Measurements from ENCODE around the gene CYP1B1. TPM values are rescaled to one million over a fixed set of nuclear protein-coding genes. Genes with fewer than 3 reads are reported as not detected.

The CYP1B1 gene
- total RNA-seq, 1 experiment from 2014 or later: 2.6 TPM

DNA sequence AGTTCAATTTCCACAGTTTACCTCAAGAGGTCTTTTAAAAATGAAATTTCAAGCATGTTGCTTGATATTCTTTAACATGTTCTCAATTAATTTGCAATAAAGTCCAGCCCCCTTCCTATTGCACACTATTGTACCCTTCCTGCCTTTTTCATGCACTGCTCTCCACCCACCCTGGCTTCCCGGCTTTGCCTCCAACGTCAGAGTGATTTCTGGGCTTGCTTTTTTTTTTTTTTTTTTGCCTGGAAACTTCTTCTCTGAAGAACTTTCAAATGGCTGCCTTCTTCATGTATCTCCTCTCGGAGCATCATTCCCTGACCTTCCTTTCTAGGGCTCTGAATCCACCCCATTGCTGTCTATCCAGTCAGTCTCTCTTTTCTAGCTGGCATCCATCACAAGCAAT lies 24.4 kb upstream of the CYP1B1 start:
- intact Hi-C loops (cut with micrococcal nuclease): no loop called here
- Histone ChIP-seq H3K79me2 (ENCODE audit: insufficient read depth, low read length) (no peaks in the 10 kb centered on the region), H3K27ac (ENCODE audit: low read depth, low read length) (no peak overlapping the region), H3K4me2 (ENCODE audit: low read length) (no peak overlapping the region), H3K4me1 (ENCODE audit: control insufficient read depth in 1 of 2, insufficient read depth in 2 of 2, low read length in 2 of 2) (no peaks in the 10 kb centered on the region), H3K9ac (ENCODE audit: low read length) (no peak overlapping the region), H3K4me3 (replicated peaks in 1 of 2; ENCODE audit: low read depth in 1 of 2, low read length in 2 of 2) (no peak overlapping the region), H3K36me3 (ENCODE audit: control insufficient read depth in 1 of 2, insufficient read depth in 2 of 2, low read length in 2 of 2) (no peaks in the 10 kb centered on the region), H3K27me3 (ENCODE audit: insufficient read depth, low read length) (no peaks in the 10 kb centered on the region), H2AFZ (ENCODE audit: low read depth, low read length, poor library complexity, severe bottlenecking) (no peak overlapping the region), H4K20me1 (ENCODE audit: insufficient read depth) (no peaks in the 10 kb centered on the region), H3K9me3 (ENCODE audit: control insufficient read depth in 1 of 2, insufficient read depth in 1 of 2, low read depth in 1 of 2, low read length in 2 of 2) (no peaks in the 10 kb centered on the region), H3K9me2 (ENCODE audit: insufficient read depth) (no peaks in the 10 kb centered on the region)
- ChIA-PET POLR2A (no interaction called here), RAD21 (ENCODE audit: low non-redundant PET in 1 of 2, low total read pairs in 2 of 2, uncharacterized antibody in 2 of 2, unreplicated experiment in 2 of 2) (no interaction called here), CTCF (no interaction called here)
- BruUV-seq (replicated peaks): no TSS peak
- DNase-seq (ENCODE audit: low read depth, low spot score): no peak
- no peak for ATAC-seq
- TF ChIP-seq EGR1 (IDR thresholded peaks at IDR 0.05; ENCODE audit: low read depth) (no peak), EZH2 (IDR thresholded peaks at IDR 0.05) (no peak), TCF7L2 (IDR thresholded peaks at IDR 0.05; ENCODE audit: borderline replicate concordance, extremely low read depth, insufficient read depth, insufficient read length) (no peak), RAD21 (IDR thresholded peaks at IDR 0.05; ENCODE audit: low read depth) (no peak), SRF (IDR thresholded peaks at IDR 0.05; ENCODE audit: low read depth) (no peak)

DNA sequence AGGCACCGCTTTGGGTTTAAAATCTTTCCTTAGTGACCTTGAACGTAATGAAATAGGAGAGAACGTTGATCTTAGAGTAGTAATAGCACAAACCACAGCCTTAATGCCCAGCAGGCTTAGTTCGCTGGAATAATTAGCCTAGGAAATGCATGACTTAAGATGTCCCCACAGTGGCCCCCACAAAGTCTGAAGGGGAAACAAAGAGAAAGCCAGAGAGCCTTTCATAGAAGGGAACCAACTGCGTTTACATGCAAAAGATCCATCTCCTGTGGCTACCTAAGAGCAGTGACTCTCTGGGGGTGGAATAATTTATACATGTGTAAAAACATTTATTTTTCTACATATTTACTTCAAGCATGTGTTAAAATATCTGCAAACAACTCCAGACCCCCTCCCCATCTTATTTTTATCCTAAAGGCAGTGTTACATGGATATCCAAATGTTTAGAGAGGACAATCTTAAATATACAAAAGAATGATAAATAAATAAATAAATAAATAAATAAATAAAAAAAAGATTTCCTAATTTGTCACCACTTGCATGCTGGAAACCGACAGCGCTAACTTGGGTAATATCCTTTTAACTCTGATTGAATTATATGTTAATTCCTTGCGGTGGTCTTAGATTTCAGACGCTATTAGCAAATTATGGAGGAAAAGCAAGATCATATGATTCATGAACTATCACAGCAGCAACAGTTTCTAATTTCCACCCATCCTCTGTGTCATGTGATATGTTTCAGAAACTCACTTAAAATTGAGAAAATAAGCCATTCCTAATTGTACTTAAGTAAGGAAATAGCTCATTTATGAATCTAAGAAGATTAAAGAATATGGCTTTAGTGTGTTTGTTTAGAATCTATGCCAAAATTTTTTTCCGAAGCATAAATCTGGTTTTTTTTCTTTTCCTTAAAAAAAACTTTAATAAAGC lies 23.4 kb upstream of the CYP1B1 start:
- H3K27ac ChIP-seq (ENCODE audit: low read depth, low read length): no peak overlapping the region
- no peak for DNase-seq (ENCODE audit: low read depth, low spot score)
- ATAC-seq: no peak

More for the DNA sequence above, 23.4 kb upstream of the CYP1B1 start:
- ChIA-PET CTCF (no interaction called here), POLR2A (no interaction called here), RAD21 (ENCODE audit: low non-redundant PET in 1 of 2, low total read pairs in 2 of 2, uncharacterized antibody in 2 of 2, unreplicated experiment in 2 of 2) (no interaction called here)
- no peaks in the 10 kb centered on the region for H3K27me3 ChIP-seq (ENCODE audit: insufficient read depth, low read length)
- H3K4me2 ChIP-seq (ENCODE audit: low read length): no peak overlapping the region
- no peaks in the 10 kb centered on the region for H3K4me1 ChIP-seq (ENCODE audit: control insufficient read depth in 1 of 2, insufficient read depth in 2 of 2, low read length in 2 of 2)
- intact Hi-C loops (cut with micrococcal nuclease): no loop called here
- no peak overlapping the region for H2AFZ ChIP-seq (ENCODE audit: low read depth, low read length, poor library complexity, severe bottlenecking)
- H3K9me2 ChIP-seq (ENCODE audit: insufficient read depth): no peaks in the 10 kb centered on the region
- H3K79me2 ChIP-seq (ENCODE audit: insufficient read depth, low read length): no peaks in the 10 kb centered on the region
- no peak for TF ChIP-seq POLR2AphosphoS5 (IDR thresholded peaks at IDR 0.05; ENCODE audit: low read depth, low read length)
- no peak for TF ChIP-seq EGR1 (IDR thresholded peaks at IDR 0.05; ENCODE audit: low read depth)
- no peak for TF ChIP-seq RAD21 (IDR thresholded peaks at IDR 0.05; ENCODE audit: low read depth)
- H3K36me3 ChIP-seq (ENCODE audit: control insufficient read depth in 1 of 2, insufficient read depth in 2 of 2, low read length in 2 of 2): no peaks in the 10 kb centered on the region
- no peak overlapping the region for H3K9ac ChIP-seq (ENCODE audit: low read length)
- BruUV-seq (replicated peaks): no TSS peak
- no peaks in the 10 kb centered on the region for H3K9me3 ChIP-seq (ENCODE audit: control insufficient read depth in 1 of 2, insufficient read depth in 1 of 2, low read depth in 1 of 2, low read length in 2 of 2)
- no peaks in the 10 kb centered on the region for H4K20me1 ChIP-seq (ENCODE audit: insufficient read depth)
- H3K4me3 ChIP-seq (replicated peaks in 1 of 2; ENCODE audit: low read depth in 1 of 2, low read length in 2 of 2): no peak overlapping the region
